Retina (tissue), 1 donor: ENCODE measurements around the gene JAM3.

Source experiments
- DNase-seq: peaks from one replicate; pipeline ENCODE4 v3.0.0-alpha.2; 2016

The JAM3 gene

GRCh38 chr11:134068829-134069425, at the start of gene JAM3:
Gene JAM3 (plus strand): TSS chr11:134069072. CDS start chr11:134069084, 12 bp downstream.
- DNase-seq = peak; percentile 96

DNA sequence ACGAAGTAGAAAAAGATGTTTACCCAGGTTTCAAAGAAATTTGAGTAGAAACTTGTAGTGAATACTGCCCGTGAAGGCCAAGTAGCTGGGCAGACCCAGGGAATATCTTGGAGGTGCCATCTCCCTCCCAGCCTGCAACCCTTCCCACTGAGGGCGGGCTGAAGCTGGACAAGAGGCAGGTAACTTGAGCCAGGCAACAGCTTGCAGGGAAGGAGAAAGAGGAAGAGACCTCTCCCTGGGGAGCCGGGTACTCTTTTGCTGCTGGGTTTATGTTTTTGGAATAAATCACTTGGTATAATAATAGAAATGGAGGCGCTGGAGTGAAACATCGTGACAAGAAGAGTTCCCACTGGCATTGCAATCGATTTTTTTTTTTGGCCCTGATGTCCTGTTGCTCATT, 49.4 kb upstream of the JAM3 start:
- DNase-seq = no peak

- DNase-seq = no peak
These were observed 48.3 kb upstream of the JAM3 start for GRCh38 chr11:134020598-134020997.

DNA sequence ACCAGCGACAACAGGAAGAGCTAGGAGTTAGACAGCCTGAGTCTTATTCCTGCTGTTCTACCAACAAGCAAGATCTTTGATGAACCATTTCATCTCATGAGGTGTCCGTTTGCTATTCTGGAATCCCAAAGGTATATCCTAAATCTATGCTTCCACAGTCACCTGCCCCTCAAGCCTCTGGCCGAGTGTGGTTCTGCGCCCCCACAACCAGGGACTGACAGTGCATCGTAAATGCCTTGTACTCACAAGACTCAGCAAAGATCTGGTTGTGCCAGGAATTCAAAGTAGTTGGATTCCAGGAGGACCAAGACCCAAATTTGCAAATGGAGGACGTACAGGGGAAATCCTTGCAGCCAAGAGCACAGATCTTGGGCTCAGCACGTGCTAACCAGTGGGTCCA, 47.5 kb upstream of the JAM3 start:
- DNase-seq = peak; percentile 4

DNA sequence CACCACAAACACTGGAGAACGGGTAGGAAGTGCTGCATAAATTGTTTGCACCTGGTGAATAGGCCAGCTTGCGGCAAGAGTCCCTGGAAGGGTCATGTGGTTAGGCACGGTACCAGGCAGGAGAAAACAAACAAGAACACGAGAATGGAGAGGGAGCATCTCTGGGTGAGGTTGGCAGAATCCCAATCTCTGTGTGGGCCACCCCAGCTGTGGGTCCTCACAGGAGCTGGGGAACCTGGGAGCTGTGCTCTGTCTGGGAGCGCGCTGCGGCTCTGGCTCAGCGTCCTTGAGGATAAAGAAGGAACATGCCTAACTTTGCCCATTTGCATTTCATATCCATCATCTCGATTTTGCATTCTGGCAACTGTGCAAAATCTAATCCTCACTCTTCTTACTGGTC, 46.1 kb upstream of the JAM3 start:
- DNase-seq = no peak

DNA sequence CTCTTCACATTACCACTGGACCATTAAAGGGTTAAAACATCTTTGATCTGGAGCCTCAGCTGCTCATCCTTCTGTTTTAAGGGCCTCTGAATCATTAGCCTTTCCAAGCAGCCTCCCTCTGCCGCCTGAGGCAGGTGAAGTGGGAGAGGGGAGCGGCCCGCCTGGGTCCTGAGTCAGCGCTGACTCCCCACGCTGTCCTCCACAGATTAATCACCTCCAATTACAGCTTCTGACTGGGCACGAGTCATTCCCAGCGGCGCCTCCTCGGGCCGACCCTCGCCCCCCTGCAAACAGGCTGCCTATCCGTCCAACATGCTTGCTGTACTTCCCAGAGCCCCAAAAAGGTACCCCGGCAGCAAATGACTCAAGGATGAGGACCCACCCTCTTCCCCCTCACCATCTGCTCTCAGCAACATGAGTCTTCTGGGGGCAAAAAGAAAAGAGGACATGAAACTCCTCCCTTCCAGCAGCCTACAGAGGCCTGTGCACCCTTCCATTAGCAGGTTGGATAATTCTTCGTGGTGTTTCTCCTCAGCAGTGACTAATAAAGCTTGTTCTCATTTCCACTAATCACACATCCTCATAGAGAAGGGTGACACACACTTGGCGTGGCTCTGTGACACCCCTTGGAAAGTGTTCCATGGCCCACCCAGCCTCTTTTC, 44.3 kb upstream of the JAM3 start:
- peak; percentile 45 for DNase-seq

DNA sequence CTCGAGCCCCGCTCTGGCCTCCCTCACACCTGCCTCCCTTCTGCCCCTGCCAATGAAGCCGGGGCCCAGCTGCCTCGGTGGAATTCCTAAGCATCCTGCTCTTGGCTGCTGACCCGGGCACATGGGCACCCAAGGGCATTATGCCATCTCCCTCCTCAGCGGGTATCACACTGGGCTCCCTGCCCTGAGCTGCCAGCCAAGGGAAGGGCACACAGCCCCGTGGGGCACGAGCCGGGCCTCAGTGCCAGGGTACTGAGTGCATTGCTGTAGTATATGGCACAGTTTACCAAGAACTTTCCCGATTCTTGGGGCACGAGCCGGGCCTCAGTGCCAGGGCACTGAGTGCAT, 43.8 kb upstream of the JAM3 start:
- DNase-seq = no peak

DNA sequence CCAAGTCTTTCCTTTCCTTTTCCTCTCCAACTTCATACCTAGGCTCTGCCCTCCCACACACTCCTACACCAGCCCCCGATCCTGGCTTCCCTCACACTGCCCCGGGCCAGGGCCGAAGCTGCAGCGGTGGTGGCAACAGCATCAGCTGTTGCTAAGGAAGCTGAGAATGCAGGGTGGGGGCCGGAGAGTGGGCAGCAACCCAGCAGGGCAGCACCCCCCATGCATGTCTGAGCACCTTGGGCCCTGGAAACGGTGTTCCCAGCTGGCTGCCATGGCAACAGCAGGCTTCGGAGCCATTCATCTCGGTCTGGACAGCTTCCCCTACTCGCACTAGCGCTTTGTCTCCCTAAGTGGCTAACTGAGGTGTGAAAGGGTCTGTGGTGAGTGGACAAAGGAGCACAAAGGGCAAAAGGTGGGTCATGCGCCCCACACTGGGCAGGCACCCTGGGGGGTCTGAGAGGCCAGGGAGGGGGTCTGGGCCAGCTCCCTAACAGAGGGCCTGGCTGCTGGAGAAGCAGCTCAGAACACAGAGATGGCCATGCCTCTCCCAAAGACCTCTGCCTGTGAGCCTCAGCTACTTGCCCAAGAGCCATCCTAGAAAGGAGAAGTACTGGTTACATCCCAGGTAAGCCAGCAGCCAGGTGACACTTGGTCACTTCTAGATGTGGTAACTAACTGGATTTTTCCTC, 42.1 kb upstream of the JAM3 start:
- peak; percentile 84 for DNase-seq

GRCh38 chr11:134027671-134028070, 41.2 kb upstream of the JAM3 start:
- DNase-seq = peak; percentile 9

DNA sequence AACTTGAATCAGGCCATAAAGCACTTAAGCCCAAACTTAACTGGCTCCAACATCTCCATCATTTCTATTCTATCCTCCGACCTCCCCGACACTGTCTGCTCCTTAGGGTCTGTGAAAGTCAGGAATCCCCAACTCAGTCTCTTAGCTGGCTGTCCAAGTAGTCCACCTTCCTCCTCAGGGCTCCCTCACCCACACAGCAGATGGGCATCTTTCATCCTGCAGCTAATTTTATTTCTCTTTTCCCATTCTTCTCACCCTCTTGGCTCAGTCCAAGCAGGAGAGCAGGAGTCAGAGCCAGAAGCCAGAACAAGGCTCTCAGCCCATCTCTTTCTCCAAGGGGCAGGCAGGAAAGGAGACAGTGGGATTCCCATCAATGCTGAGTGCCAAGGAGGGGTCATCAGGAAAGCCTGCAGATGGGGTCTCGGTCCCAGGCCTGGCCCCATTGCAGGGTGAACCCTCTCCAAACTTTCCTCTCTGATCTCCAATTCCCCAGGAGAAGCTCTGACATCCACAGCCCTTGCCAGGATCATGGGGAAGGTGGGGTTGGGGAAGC, 40.4 kb upstream of the JAM3 start:
- DNase-seq = peak; percentile 4

GRCh38 chr11:134030853-134031252, 38.0 kb upstream of the JAM3 start:
- DNase-seq = peak; percentile 22

DNA sequence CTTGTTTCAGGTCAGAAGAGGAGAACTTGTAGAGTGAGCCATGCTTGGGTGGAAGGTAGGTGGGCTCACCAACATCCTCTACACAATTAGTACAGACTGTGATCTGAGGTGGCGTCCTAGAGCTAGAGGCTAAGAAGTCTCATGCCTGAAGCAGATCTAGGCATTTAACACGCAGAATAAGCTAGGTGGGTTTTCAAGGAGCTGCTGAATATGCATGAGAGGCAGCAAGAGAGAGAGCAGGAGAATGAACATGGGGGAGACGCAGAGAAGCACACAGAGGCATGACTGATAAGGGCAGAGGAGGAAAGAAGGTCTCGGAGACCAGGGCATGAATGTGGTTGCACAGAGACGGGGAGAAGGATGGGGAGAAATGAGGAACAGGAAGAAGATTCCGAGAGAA, 36.8 kb upstream of the JAM3 start:
- peak; percentile 24 for DNase-seq

DNA sequence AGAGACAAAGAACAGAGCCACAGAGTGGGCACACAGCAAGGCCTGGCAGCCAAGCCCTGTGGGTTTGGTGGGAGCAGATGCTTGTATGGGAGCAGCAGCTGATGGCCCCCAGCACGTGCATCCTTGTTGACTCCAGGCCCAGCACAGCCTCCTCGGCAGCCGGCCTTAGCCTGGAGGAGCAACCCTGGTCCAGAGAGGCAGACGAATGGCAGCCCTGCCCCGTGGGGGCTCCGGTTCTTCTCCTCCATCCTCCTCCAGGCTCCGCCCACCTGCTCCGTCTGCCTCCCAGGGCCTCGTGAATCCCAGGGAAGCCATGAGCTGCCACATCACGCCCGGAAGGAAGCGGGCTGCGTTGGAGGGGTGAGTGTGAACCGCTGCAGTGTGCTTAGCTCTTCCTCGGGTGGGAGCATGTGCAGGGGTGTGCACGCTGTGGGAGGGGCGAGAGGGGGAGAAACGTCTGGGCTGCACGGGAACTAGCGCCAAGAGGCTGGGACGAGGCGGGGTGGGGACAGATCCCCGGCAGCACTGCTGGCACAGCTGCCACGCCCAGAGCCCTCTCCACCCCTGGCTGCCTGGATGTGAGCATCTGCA, 36.3 kb upstream of the JAM3 start:
- DNase-seq = peak; percentile 69

GRCh38 chr11:134033276-134033675, 35.6 kb upstream of the JAM3 start:
- DNase-seq = no peak

GRCh38 chr11:134033696-134034491, 35.0 kb upstream of the JAM3 start:
- DNase-seq = peak; percentile 91

DNA sequence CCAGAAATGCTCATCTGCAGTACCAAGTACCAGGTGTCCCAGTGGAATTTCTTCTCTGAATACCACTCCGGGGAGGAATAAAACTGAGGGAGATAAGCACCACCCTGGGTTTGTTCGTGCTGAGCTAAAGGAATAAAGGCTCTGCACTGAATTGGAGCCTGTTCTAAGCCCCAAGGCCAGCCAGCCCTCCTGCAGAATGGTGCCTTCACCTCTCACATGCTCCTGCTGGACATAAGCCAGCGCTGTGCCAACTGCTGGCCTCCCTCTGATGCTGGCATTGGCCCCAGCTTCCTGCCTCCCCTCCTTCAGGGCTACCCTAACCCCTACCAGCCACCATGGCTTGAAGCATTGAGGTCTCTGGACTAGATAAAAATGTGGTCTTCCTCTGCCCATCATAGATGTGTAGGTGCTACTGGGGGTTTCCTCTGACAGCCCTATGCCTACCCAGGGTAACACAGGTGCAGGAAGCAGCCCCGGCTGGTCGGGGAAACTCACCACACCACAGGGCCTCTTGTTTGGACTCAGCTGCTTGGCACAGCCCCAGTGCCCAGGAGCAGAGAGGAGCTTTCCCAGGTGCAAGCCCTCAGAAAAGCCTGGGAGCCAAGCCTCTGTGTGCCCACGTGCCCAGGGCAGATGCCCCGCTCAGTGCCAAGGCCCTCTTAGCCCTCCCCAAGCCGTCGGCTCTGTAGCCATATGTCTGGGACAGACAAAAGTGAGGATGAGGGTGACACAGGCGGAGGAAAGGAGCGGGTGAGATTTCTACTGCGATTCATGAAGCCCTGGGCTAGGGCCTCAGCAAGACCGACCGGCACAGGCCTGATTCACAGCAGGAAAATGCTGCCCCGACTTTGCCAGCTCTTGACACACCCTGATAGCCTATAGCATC, 34.1 kb upstream of the JAM3 start:
- no peak for DNase-seq

GRCh38 chr11:134036492-134037045, 32.3 kb upstream of the JAM3 start:
- DNase-seq = no peak

DNA sequence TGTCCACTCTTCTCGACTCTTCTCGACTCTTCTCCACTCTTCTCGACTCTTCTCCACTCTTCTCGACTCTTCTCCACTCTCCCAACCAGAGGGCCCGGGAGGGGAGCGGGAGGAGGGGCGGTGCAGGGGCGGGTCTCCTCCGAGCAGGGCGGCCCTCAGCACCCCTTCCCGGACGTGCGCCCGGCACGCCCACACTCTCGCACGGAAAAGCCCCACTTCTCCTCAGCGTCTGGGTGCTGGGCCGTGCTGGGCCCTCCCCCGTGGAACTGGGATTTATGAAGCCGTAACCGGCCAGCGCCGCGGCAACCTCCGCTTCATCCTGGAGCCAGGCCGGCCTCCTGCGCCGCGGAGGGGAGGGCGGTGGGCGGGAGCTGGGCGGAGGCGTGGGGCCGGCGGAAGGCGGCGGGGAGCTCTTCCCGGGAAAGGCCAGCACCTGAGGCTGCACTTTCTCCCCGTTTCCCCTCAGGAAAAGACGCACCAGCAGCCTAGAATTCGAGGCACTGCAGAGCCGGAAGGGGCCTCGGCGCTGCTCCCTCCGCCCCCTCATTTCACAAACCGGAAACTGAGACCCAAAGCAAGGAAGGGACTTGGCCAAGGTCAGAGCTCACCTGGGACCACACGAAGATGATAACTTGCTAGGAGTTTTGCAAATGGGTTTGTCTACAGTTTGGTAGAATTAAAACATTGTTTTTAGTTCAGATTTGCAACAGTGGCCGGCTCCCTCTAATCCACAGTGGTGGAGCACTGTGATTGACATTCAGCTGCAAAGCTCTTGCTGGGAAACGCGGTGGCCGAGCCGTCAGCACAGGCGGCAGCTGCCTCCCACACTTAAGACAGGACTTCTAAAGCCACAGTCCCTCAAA, 31.6 kb upstream of the JAM3 start:
- DNase-seq = peak; percentile 87

GRCh38 chr11:134038897-134039470, 29.9 kb upstream of the JAM3 start:
- peak; percentile 69 for DNase-seq
